Stimulated activated CD8-positive, alpha-beta memory T cell treated with anti-CD3 and anti-CD28 coated beads, Interleukin-15, amount 100 ng/mL, for 4 hours (primary cell): ENCODE data around the gene APOL6.
"Not testable (repeated sequence)": the region's sequence is repeated elsewhere in the genome, so short reads cannot be mapped to it uniquely, and the experiment has no call there.

Source experiments
- DNase-seq, 2 donors: peaks; one replicate each; pipeline ENCODE4 v3.0.0-alpha.2; 2020; ENCODE audit warnings: low read depth in 2 of 2

Gene APOL6

GRCh38 chr22:35677460-35678187, 29.4 kb downstream of the APOL6 start:
- DNase-seq = no peak

DNA sequence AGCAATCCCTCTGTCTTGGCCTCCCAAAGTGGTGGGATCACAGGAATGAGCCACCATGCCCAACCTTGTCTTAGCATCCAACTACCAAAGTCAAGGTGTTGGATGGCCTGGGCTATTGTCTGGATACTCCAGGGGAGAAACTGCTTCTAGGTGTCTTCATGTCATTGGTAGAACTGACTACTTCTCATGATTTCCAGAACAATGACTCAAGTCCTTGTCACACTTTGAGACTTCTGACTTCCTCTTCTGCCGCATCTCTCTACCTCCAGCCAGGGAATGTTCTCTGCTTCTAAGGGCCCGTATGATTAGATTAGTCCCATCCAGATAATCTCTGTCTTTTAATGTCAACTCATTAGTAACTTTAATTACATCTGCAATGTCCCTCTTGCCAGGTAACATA, 30.6 kb downstream of the APOL6 start:
- DNase-seq = no peak

DNA sequence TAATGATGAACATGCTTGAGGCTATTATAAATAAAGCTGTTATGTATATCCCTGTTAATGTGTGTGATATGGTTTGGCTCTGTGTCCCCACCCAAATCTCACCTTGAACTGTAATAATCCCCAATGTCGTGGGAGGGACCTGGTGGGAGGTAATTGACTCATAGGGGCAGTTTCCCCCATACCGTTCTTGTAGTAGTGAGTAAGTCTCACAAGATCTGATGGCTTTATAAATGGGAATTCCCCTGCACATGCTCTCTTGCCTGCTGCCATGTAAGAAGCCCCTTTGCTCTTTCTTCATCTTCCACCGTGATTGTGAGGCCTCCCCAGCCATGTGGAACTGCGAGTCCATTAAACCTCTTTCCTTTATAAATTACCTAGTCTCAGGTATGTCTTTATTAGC, 31.2 kb downstream of the APOL6 start:
- peak in 1 of 2 donors; percentile 68 for DNase-seq

- DNase-seq = no peak
These were observed 33.3 kb downstream of the APOL6 start for GRCh38 chr22:35681454-35682052.

- DNase-seq = no peak
These were observed 35.3 kb downstream of the APOL6 start for GRCh38 chr22:35683560-35683959.

- no peak for DNase-seq
These were observed 36.0 kb downstream of the APOL6 start for GRCh38 chr22:35684270-35684700.

GRCh38 chr22:35684732-35685131, 36.5 kb downstream of the APOL6 start:
- DNase-seq = no peak

- DNase-seq = no peak
These were observed 37.5 kb downstream of the APOL6 start for GRCh38 chr22:35685731-35686130.

GRCh38 chr22:35686298-35686697, 38.1 kb downstream of the APOL6 start:
- no peak for DNase-seq

GRCh38 chr22:35687461-35687860, 39.2 kb downstream of the APOL6 start:
- no peak for DNase-seq

GRCh38 chr22:35688913-35689675, 40.8 kb downstream of the APOL6 start:
- DNase-seq = no peak

DNA sequence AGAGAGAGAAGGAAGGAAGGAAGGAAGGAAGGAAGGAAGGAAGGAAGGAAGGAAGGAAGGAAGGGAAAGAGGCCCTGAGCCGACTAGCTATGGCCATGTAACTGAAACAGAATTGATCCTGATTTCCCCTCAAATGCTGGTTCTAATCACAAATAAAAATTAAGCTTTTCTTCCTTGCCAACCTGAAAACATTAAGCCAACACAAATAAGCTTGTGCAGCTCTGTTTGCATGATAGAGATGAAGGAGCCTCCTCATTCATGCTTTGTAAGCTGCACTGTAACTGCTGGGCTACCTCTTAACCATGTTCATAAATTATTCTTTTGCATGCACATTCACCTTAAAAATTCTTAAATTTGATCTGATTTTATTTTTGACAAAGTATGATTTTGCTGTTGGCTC, 41.8 kb downstream of the APOL6 start:
- no peak for DNase-seq

DNA sequence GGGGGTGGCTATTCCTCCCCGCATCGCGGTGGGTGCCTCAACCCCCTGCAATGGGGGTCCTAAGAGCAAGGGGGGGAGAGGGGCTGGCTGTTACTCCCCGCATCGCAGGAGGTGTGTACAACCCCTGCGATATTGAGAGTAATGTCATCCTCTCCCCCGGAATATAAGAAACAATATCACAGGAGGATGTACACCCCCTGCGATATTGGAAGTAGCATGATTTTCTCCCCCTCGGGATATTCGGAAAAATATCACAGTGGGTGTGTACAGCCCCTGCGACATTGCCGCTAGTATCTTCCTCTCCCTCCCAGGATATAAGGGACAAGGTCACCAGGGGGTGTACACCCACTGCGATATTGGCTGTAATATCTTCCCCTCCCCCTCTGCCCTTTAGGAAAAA, 47.0 kb downstream of the APOL6 start:
- no peak for DNase-seq

DNA sequence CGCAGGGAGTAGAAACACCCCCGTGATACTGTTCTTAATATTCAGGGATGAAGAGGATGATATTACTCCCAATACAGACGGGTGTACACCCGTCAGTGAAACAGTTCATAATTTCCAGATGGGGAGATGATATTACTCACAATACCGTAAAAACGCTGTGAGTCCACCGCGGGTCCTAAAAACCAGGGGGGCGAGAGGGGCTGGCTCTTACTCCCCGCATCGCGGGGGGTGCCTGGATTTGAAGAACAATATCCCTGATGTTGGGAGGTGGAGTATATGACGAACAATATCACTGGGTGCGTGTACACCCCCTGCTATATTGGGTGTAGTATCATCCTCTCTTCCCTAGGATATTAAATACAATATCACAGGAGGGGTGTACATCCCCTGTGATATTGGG, 48.9 kb downstream of the APOL6 start:
- DNase-seq = no peak

DNA sequence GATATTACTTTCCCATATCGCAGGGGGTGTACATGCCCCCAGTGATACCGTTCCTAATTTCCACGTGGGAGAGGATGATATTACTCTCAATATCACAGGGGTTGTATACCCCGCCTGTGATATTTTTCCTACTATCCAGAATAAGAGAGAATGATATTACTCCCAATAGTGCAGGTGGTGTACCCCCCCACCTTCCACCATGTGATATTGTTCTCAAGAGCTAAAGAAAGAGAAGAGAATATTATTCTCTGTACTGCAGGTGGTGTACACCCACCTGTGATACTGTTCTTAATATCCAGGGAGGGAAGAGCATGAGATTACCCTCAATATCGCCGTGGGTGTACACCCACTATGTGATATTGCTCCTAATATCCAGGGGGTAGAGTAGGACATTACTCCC, 51.6 kb downstream of the APOL6 start:
- DNase-seq = not testable (repeated sequence)

DNA sequence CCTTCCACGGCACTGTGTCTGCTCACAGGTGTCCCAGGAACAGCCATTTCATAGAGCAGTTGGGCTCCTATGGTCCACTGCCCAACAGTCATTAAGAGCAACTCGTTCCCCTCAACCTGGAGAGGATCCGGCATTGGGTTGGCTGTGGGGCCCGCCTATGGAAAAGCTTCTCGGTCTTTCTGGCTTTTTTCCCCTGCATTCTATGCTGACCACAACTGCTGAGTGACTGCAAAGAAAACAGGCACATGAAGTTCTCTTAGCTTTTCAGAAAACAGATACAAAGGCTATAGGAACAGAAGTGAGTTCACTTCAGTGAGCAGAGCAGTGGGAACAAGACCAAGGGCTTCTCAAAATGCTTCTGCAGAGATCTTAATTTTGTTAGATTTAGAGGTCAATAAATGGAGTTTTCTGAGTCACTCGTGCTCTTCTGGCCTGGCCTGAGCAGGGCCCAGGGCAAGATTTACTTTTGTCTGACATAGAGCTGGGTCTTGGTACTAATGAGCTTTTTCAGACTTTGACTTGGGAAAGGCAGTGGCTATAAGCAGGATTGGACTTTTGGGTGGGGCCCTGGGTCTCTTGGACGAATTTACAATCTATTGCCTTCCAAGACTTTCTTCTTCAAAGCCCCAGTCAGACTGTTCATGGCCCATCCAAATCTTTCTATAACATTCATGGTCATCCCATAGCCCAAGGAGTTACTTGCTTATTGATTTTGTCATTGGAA, 55.8 kb downstream of the APOL6 start:
- DNase-seq = no peak

GRCh38 chr22:35705141-35705540, 56.9 kb downstream of the APOL6 start:
- no peak for DNase-seq

DNA sequence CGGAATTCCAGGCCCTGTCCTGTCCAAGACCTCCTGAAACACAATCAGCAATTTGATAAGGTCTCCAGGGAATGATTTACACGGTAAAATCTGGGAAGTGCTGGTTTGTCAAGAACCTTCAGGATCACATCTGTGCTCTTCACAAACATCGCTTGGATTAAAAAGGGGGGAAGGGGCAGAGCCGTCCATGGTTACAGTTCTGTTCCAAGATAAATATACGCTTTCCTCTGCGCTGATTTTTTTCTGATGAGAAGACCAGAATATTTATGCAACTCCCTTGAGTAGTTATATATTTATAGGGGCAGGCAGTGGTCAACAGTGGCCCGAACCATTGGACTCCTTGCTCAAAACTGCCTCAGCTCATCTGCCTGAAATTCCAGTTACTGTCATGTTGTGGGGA, 60.2 kb downstream of the APOL6 start:
- no peak for DNase-seq

DNA sequence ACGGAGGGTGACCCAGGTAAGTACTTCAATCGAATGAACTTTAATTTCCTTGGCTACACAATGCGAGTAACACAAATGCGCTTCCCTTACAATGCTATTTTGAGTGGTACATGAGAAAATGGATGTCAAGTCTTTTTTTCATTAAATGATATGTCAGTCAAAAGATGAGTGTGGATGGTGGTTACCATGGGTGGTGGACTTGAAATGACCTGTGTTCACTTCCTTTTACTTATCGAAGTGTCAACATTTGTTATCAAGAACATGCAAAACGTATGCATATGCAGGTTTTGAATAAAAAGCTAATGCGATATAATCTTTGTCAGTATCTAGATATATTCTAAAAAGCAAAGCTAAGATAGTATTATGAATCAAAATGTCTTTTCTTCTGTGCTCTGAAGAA, 60.7 kb downstream of the APOL6 start:
- DNase-seq = no peak

DNA sequence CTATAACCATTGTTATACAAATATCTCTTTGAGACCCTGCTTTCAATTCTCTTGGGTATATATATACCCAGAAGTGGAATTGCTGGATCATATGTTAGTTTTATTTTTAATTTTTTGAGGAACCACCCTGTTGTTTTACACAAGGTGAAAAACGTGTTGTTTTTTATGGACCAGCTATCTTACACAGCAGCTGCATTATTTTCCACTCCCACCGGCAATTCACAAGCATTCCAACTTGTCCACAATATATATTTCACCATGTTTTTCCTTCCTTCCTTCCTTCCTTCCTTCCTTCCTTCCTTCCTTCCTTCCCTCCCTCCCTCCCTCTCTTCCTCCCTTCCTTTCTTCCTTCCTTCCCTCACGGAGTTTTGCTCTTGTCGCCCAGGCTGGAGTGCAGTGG, 63.1 kb downstream of the APOL6 start:
- DNase-seq = no peak

GRCh38 chr22:35712672-35713071, 64.4 kb downstream of the APOL6 start:
- no peak for DNase-seq

- no peak for DNase-seq
These were observed 69.3 kb downstream of the APOL6 start, which contains the start of gene APOL5 for GRCh38 chr22:35717572-35717971. APOL5 (plus strand) TSS chr22:35717872; CDS start chr22:35717872, 0 bp downstream.
